Stimulated activated CD4-positive, alpha-beta T cell treated with anti-CD3 and anti-CD28 coated beads, Interleukin-1b, Interleukin-23, amount 100 ng/mL, for 4 hours (primary cell): ENCODE data around the gene KCNN3.
"Not testable (repeated sequence)": the region's sequence is repeated elsewhere in the genome, so short reads cannot be mapped to it uniquely, and the experiment has no call there.

ENCODE experiments used
- DNase-seq, 2 donors: peaks; one replicate each; pipeline ENCODE4 v3.0.0-alpha.2; 2020; ENCODE audit warnings: low read depth in 2 of 2

KCNN3 gene

DNA sequence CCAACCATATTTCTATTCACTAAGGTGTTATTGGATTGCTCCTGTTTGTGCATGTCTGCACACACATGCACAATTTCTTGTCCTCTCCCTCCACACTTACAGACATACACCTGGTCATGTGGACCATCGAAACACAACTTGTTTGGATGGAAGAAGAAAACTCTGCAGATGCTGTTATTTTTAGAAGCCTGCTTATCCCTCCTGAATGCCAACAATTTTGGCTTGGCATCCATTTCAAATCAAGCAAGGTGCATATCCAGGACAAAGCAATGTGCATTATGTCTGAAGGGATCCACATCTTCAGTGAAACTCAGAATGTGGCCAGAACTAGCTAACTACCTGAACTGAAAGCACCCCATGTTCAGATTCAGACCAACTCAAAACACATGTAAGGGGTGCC, 163.2 kb downstream of the KCNN3 start:
- no peak for DNase-seq

DNA sequence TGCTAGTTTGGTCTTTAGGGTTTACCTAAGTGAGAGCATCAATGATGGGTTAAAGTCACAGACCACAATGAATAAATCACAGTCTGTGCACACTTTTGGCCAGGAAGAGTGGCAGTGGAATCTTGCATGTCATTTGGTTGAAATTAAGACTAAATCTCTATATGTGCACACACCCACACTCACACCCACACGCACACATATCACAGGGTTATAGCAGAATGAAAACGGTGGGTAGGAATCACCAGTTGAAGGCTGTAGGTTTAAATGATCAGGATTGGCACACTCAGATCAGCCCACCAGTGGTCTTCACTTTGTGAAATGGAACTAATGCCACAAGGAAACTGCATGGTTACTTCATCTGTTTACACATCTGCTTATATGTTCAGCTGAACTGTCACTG, 164.5 kb downstream of the KCNN3 start:
- no peak for DNase-seq

GRCh38 chr1:154703170-154703569, 166.9 kb downstream of the KCNN3 start:
- DNase-seq, result no peak

- DNase-seq, result no peak
These were observed 171.6 kb downstream of the KCNN3 start for GRCh38 chr1:154698320-154699096.

- DNase-seq, result no peak
These were observed 172.4 kb downstream of the KCNN3 start for GRCh38 chr1:154697710-154698109.

GRCh38 chr1:154696456-154696855, 173.6 kb downstream of the KCNN3 start:
- DNase-seq, result no peak

GRCh38 chr1:154695985-154696384, 174.1 kb downstream of the KCNN3 start:
- DNase-seq, result no peak

- DNase-seq, result no peak
These were observed 175.1 kb downstream of the KCNN3 start for GRCh38 chr1:154694995-154695394.

- DNase-seq, result no peak
These were observed 181.0 kb downstream of the KCNN3 start for GRCh38 chr1:154689083-154689482.

GRCh38 chr1:154686507-154686906, 183.6 kb downstream of the KCNN3 start:
- no peak for DNase-seq

DNA sequence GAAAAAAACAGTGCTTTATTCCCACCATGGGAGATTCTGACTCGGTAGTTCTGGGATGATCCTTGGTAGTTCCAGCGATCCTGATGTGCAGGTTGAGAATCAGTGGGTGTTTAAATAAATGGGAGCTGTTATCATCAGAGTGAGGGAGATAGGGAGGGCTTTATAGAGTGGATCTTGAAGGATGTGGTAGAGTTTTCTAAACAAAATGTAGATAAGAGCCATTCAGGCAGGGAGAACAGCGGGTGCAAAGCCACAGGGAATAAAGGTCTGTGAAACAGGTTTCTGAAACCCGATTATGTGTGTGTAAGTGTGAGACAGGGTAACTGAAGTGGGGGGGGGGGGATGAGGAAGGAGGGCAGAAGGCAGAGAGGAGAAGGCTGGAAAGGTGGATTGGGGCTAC, 186.3 kb downstream of the KCNN3 start:
- no peak for DNase-seq

DNA sequence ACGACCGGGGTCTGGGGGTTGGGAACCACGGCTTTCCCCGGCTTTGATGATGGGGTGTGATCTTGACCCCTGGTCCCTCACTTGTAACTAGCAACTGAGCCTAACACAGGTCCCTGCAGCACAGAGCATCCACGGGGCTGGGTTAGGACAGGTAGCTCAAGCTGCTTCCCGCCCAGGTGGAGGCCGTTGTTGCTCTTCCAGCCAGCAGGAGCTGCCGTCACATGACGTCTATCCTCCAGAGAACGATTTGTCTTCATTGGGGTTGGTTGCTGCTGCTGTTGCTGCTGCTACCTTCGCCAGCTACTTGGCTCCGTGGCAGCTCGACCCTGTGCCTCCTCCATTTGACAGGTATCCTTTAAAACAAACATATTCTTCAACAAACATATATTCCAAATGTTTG, 187.8 kb downstream of the KCNN3 start:
- no peak for DNase-seq

- not testable (repeated sequence) for DNase-seq
These were observed 192.2 kb downstream of the KCNN3 start for GRCh38 chr1:154677844-154678243.

GRCh38 chr1:154676847-154677246, 193.2 kb downstream of the KCNN3 start:
- DNase-seq, result not testable (repeated sequence)

DNA sequence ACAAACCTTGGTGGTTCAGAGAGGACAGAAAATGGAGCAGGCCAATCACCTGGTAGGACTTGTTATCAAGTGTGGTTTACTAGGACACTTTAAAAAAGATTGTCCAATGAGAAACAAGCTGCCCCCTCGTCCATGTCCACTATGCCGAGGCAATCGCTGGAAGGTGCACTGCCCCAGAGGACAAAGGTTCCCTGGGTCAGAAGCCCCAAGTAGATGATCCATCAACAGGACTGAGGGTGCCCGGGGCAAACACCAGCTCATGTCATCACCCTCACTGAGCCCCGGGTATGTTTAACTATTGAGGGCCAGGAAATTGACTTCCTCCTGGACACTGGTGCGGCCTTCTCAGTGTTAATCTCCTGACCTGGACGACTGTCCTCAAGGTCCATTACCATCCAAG, 195.6 kb downstream of the KCNN3 start:
- not testable (repeated sequence) for DNase-seq

GRCh38 chr1:154672245-154672644, 197.8 kb downstream of the KCNN3 start:
- not testable (repeated sequence) for DNase-seq

DNA sequence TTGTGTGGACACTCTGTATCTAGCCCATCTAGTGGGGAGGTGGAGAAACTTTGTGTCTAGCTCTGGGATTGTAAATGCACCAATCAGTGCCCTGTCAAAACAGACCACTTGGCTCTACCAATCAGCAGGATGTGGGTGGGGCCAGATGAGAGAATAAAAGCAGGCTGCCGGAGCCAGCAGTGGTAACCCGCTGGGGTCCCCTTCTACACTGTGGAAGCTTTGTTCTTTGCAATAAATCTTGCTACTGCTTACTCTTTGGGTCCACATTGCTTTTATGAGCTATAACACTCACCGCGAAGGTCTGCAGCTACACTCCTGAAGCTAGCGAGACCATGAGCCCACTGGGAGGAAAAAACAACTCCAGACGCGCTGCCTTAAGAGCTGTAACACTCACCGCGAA, 198.7 kb downstream of the KCNN3 start:
- DNase-seq, result not testable (repeated sequence)

DNA sequence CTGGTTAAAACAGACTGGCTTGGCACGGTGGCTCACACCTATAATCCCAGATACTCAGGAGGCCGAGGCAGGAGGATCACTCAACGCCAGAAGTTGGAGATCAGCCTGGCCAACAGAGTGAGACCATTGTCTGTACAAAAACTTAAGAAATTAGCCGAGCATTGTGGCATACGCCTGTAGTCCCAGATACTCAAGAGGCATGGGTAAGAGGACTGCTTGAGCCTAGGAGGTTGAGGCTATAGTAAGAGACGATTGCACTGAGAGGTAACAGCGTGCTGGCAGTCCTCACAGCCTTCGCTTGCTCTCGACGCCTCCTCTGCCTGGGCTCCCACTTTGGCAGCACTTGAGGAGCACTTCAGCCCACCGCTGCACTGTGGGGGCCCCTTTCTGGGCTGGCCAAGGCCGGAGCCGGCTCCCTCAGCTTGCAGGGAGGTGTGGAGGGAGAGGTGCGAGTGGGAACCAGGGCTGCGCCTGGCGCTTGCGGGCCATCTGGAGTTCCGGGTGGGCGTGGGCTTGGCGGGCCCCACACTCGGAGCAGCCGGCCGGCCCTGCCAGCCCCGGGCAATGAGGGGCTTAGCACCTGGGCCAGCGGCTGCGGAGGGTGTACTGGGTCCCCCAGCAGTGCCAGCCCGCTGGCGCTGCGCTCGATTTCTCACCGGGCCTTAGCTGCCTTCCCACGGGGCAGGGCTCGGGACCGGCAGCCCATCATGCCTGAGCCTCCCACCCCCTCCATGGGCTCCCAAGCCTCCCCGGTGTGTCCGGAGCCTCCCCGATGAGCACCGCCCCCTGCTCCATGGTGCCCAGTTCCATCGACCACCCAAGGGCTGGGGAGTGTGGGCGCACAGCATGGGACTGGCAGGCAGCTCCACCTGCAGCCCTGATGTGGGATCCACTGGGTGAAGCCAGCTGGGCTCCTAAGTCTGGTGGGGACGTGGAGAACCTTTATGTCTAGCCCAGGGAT, 199.5 kb downstream of the KCNN3 start:
- not testable (repeated sequence) for DNase-seq

DNA sequence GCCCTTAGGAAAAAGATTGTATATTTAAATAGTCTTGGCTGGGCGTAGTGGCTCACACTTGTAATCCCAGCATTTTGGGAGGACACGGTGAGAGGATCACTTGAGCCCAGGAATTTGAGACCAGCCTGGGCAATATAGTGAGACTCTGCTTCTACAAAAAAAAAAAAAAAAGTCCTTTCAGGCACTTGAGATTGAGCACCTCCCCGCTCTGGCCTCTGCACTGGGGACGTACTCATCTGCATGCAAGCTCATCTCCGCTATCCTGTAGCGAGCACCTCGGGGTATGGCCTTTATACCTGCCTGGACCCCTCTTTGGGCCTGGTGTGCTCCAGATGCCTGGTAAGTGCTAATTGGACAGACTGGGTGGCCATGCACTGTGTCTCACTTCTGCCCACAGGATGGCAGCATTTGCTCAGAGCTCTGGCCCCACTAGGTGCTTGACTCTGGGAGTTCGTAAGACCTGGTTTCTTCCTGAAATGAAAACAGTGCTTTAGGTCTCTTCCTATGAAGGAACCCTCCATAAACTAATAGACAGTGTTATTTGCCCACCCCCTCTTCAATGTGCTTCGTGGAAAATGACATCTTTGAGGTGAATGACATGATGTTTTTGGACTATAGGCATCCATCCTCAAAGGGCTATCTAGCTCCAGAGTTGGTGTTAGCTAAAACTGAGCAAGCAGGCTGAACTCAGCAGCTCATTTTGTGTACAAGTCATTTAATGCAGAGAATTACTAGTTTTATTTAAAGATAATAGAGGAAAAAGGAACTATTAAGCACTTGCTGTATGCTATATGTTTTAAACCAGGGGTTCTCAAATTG, 200.4 kb downstream of the KCNN3 start:
- peak; percentile 60 to 65 for DNase-seq

DNA sequence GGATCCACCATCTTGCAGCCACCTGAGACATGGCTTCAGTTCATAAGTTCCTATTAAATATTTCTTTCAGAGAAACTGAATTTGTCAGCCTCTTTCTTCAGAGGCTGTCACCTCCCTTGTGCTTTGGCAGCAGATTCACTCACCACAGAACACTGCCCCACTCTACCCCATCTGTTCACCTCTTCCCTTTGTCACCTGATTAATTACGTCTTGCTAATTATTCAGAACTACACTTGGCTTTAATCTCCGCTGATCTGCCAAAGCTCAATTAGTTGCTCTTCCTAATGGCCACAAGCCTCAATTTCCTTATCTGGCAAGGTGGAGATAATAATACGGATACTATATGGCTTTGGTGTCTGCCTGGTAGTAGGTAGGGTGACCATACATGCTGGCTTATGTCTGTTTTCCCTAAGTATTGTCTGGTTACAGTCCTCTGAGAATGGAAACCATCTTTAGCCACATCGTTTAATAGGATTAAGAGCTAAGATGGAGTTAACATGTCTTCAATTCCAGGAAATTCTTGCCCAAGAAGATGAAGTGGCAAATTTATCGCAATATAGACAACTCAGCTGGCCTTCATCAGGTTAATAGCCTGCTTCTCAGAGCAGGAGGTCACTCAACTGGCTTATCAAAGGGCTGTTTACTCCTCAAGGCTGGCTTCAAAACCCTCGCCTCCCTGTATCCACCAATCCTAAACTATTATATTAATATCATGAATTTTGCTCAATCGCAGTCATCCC, 203.9 kb downstream of the KCNN3 start:
- no peak for DNase-seq

- DNase-seq, result no peak
These were observed 205.6 kb downstream of the KCNN3 start for GRCh38 chr1:154664331-154665002.
